HG02571 (cell line): ENCODE measurements around the gene ADAP1.

Source experiments
- ATAC-seq: cut with Tn5 transposase; IDR thresholded peaks from one replicate; pipeline ENCODE4 v1.9.1; 2021; ENCODE audit warnings: mild to moderate bottlenecking, moderate library complexity; ENCODE audit not compliant: unreplicated experiment

ADAP1 gene

DNA sequence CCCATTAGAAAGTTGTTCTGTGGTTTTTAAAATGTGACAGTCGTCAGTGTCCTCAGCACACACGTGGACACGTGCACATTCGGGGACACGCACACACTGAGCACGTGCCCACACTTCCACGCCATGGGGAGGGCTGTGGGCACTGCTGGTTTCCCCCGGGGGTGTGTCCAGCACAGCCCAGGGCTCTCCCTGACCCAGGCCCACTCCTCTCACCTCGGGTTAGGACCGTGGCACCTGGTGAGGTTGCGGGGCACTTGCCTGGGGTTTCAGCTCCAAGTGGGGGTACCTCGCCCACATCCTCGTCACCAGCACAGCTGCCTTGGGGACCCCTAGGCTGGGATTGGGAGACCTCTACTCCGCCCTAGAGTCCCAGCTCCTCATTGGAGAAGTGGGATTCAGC is 57.4 kb downstream of the ADAP1 start:
- no peak for ATAC-seq

GRCh38 chr7:896346-897075 is 58.0 kb downstream of the ADAP1 start:
- ATAC-seq, result no peak

DNA sequence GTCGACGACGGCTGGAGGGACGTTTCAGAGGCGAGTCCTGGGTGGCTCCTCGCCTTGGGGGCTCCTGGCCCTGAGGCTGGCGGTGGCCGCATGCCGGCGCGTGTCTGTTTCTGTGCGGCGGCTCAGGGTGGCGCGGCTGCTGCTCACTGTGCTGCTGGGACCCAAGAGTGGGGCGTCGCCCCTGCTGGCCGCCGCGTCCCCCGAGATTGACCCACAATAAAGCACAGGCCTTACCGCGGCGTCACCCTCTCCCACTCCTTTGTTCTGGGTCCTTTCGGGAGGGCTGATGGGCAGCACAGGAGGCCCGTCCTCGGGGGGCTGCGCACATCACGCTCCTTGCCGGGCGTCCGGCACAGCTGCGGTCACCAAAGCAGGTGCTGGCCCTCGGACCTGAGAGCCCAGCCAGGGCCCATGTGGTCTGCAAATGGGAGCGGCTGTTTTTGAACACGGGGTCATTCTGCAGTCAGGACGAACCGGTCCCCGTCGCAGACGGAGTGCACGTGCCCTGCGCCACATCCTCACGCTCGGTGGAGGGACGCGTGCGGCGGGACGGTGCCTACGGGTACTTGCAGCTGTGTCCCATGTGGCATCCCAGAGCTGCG is 58.9 kb downstream of the ADAP1 start:
- no peak for ATAC-seq

DNA sequence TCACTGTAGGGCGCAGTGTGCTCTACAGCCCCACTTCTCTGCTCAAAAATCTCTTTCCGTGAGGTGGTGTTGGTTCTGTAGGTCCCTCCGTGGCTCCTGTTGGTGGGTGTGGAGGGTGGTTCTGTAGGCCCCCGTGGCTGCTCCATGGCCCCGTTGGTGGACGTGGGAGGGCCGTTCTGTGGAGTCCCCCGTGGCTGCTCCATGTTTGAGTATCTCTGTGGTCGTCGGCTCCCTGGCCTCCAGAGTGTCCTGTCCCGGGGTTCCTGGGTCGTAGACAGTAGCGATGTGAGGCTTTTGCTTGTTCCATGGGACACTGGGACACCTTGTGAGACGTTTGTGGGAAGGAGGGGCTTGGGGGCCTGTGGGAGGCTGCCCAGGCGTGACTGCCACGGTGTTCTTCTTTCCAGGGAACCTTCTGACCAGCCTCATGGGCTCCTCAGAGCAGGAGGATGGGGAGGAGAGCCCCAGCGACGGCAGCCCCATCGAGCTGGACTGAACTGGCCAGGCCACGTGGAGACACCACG is 59.5 kb downstream of the ADAP1 start:
- ATAC-seq, result no peak

GRCh38 chr7:894164-894867 is 60.2 kb downstream of the ADAP1 start:
- ATAC-seq, result no peak

GRCh38 chr7:893686-894085 is 60.8 kb downstream of the ADAP1 start:
- ATAC-seq, result no peak

DNA sequence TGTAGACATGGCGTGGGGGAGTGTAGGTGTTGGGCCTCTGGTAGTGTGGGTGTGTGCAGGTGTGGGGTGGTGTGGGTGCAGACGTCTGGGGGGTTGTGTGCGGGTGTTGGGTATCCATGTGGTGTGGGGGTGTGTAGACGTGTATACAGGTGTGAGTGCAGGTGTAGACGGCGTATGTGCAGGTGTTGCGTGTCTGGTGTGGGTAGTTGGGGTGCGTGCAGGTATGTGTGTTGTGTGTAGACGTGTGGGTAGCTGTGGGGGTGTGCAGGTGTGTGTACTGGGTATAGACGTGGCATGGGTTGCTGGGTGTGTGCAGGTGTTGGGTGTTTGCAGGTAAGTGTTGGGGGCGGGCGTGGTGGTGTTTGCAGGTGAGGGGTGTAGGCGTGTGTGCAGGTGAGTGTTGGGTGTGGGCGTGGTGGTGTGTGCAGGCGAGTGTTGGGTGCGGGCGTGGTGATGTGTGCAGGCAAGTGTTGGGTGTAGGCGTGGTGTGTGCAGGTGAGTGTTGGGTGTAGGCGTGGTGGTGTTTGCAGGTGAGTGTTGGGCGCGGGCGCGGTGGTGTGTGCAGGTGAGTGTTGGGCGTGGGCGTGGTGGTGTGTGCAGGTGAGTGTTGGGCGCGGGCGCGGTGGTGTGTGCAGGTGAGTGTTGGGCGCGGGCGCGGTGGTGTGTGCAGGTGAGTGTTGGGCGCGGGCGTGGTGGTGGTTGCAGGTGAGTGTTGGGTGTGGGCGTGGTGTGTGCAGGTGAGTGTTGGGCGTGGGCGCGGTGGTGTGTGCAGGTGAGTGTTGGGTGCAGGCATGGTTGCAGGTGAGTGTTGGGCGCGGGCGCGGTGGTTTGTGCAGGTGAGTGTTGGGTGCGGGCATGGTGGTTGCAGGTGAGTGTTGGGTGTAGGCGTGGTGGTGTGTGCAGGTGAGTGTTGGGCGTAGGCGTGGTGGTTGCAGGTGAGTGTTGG is 61.6 kb downstream of the ADAP1 start:
- no peak for ATAC-seq

DNA sequence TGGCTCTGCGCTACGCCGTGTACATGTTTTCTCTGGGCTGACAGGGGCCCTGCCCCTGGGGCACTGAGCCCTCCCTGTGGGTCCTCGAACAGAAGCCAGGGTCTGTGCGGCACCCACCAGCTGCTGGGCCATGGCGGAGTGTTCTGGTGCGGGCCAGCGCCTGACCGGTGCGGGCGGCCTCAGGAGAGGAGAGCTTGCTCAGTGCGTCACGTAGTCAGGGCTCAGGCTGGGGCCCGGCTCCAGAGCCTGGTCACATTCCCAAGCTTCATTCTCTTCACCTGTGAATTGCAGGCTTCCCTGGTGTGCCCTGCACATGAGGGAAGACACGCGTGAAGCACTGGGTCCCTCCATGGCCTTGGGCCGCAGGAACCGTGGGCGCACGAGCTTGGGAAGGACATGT is 62.7 kb downstream of the ADAP1 start:
- ATAC-seq, result no peak

DNA sequence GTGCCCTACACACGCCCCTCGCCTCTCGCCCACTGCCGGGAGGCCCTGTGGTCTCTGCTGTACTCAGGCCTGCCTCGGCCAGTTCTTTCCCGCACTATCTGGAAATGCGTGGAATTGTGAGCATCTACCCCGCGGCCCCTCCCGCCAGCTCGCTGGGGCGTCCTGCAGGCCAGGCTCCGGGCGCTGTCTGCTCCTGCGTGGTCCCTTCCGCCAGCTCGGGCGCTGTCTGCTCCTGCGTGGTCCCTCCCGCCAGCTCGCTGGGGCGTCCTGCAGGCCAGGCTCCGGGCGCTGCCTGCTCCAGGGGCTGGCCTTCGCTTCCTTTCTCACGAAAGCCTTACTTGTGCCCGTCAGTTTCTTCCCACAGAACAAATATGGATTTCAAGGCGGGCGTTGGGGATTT is 63.2 kb downstream of the ADAP1 start:
- ATAC-seq, result no peak

GRCh38 chr7:890868-891267 is 63.6 kb downstream of the ADAP1 start:
- ATAC-seq, result no peak

GRCh38 chr7:889391-889790 is 65.1 kb downstream of the ADAP1 start:
- no peak for ATAC-seq

GRCh38 chr7:889025-889390 is 65.5 kb downstream of the ADAP1 start:
- no peak for ATAC-seq

- ATAC-seq, result no peak
Measured at GRCh38 chr7:888081-889024, 66.1 kb downstream of the ADAP1 start.

DNA sequence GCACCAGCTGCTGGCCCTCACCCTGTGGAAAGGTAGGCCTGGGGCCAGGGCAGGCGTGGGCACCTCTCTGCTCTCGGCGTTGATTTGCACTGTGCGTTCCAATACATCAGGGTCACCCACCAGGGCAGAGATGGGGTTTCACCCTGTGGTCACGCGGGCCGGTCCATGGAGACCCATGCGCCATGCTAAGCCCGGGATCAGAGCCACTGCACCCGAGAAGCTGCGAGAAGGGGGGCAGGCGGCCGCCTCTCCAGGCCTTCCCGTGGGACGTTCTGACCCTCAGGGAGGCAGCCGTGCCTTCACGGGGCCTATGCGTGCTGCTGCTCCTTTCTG is 67.0 kb downstream of the ADAP1 start:
- no peak for ATAC-seq

DNA sequence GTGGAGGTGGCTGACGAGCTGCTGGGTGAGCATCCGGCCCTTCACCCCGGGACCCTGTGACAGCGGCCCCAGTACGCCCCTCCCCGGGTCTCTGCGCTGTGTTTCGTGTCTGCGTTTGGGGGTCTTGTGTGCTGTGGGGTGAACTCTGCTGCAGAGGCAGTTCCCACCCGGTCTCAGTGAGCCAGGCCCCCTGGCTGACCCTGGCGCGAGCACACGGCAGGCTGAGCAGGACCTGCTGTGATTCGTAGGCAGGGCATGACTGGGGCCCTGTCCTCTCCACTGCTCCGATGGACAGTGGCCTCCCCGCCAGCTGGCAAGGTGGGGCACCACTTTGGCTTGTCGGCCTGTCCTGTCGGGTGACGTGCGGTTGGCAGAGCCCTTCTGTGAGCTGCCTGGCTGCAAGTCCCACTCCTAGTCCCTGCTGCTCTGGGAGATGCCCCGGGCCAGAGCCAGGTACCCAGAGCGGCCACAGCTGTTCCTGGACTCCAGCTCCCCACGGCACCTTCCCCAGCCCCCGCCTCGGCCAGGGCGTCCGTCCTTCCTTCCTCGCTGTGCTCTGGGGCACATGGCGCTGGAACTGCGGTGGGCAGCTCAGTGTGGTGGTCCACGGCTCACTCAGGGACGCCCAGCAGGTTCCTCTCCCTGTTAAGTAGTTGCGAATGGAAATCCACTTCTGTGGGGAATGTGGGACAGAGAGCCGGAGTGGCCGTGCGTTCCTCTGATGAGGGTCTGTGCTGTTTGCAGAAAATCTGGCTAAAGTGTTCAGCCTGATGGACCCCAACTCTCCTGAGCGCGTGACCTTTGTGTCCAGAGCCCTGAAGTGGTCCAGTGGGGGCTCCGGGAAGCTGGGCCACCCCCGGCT is 67.6 kb downstream of the ADAP1 start:
- ATAC-seq, result no peak

DNA sequence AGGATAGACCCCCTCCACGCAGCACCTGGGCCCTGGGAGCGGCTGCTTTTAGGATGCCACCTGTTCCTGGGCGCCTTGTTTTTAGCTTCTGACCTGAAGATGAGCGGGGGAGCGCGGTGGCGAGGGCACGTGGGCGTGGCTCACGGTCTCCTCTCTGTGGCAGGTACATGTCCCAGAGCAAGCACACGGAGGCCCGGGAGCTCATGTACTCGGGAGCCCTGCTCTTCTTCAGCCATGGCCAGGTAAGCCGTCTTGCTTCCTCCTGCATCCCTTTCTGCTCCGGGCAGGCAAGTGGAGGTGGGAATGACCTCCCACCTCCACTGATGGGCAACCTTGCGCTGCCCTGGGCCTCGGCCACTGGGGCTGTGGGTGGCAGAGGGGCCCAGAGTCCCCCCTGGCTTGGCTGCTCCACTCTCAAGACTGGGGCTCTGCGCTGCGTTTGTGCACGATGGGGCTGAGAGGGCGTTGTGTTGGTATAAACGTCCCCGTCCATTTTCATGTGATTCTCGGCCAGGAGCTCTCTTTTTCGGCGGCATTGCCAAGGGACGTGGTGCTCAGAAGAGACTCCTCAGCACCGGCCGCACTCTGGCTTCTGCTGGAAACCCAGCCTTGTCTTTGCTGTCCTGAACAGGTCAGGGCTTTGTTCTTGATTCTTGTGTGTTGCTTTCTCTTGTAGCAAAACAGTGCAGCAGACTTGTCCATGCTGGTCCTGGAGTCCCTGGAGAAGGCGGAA is 68.4 kb downstream of the ADAP1 start:
- no peak for ATAC-seq

DNA sequence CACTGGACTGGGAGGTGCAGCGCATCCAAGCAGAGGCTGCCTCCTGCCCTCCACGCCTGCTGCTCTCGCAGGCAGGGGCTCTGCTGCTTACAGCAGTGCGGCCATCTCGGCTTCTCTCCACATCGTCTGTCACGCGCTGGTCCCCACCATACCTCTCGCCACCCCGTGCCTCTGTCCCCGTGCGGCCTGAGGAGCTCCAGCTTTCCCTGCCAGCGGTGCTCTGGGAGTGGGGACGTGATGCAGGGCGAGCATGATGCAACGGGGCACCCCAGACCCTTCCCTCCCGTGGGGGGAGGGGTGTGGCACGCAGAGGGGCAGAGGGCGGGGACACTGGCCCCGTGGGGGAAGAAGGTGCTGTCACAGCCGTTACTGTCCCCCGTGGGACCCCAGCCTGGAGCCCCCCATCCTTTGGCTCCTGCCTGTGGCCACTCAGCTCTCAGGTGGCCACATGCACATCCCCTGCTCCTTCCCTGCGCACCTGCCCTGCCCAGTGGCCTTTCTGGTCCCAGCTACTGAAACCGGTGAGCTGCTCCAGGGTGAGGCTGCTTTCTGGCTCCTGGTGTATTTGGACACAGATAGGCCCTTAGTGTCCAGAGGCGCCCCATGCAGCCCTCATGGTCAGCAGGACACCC is 69.1 kb downstream of the ADAP1 start:
- no peak for ATAC-seq
